Measurements from ENCODE around the gene PSMG3. TPM values are rescaled to one million over a fixed set of nuclear protein-coding genes. Genes with fewer than 3 reads are reported as not detected.

Gene PSMG3
- total and polyA plus RNA-seq, 2 donors (not counting 3 experiments of a cell fraction or from before 2014, with no cell fraction given) = 25.5 to 49.7 TPM

GRCh38 chr7:1529383-1530116, 40.3 kb downstream of the PSMG3 start:
- CTCF ChIA-PET = no interaction called here
- TF ChIP-seq POLR2A (IDR thresholded peaks at IDR 0.05; ENCODE audit: low read depth, low read length) (no peak), JUN (IDR thresholded peaks at IDR 0.05; ENCODE audit: borderline replicate concordance, insufficient read depth, insufficient read length, low read depth) (no peak), POLR2AphosphoS5 (IDR thresholded peaks at IDR 0.05; ENCODE audit: insufficient read depth, low read depth, low read length) (no peak), MYC (IDR thresholded peaks at IDR 0.05; ENCODE audit: low read depth, low read length) (no peak), MAX (IDR thresholded peaks at IDR 0.05; ENCODE audit: insufficient read depth, insufficient read length) (no peak), EZH2 (IDR thresholded peaks at IDR 0.05; ENCODE audit: borderline replicate concordance, low read depth, low read length, severe bottlenecking) (no peak), GATA2 (IDR thresholded peaks at IDR 0.05; ENCODE audit: insufficient read depth, insufficient read length, low read depth, low read length) (no peak), FOS (IDR thresholded peaks at IDR 0.05; ENCODE audit: borderline replicate concordance, insufficient read depth, low read length) (no peak)
- TF ChIP-seq, protein P1, sequence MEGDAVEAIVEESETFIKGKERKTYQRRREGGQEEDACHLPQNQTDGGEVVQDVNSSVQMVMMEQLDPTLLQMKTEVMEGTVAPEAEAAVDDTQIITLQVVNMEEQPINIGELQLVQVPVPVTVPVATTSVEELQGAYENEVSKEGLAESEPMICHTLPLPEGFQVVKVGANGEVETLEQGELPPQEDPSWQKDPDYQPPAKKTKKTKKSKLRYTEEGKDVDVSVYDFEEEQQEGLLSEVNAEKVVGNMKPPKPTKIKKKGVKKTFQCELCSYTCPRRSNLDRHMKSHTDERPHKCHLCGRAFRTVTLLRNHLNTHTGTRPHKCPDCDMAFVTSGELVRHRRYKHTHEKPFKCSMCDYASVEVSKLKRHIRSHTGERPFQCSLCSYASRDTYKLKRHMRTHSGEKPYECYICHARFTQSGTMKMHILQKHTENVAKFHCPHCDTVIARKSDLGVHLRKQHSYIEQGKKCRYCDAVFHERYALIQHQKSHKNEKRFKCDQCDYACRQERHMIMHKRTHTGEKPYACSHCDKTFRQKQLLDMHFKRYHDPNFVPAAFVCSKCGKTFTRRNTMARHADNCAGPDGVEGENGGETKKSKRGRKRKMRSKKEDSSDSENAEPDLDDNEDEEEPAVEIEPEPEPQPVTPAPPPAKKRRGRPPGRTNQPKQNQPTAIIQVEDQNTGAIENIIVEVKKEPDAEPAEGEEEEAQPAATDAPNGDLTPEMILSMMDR (IDR thresholded peaks at IDR 0.05; ENCODE audit: extremely low read depth in 1 of 2, insufficient read depth in 1 of 2, low read depth in 1 of 2, low read length in 2 of 2) = no peak
- no peak overlapping the region for H3K4me3 ChIP-seq (replicated peaks in 1 of 3; ENCODE audit: insufficient read depth in 1 of 3, low read depth in 1 of 3, low read length in 3 of 3)

More at GRCh38 chr7:1529383-1530116, 40.3 kb downstream of the PSMG3 start:
- no peak for DNase-seq (ENCODE audit: low read depth, low spot score)
- Histone ChIP-seq H4K20me1 (replicated peaks; ENCODE audit: control insufficient read depth, extremely low read depth, insufficient read depth, low read length) (no peaks in the 10 kb centered on the region), H3K27me3 (ENCODE audit: control insufficient read depth in 2 of 2, insufficient read depth in 2 of 2, low read length in 2 of 2) (peaks cover 5 to 7% of the 10 kb centered on the region in 2 experiments), H3K27ac (ENCODE audit: insufficient read depth, low read depth, low read length) (no peak overlapping the region), H3K4me2 (ENCODE audit: insufficient read depth, low read length) (no peak overlapping the region), H3K9me1 (replicated peaks; ENCODE audit: control insufficient read depth, extremely low read depth, insufficient read depth, low read length) (no peaks in the 10 kb centered on the region), H3K79me2 (ENCODE audit: control insufficient read depth, insufficient read depth, low read length) (peaks cover 15% of the 10 kb centered on the region), H2AFZ (ENCODE audit: low read depth, low read length) (no peak overlapping the region), H3K4me1 (ENCODE audit: control insufficient read depth, extremely low read depth, insufficient read depth, low read length) (peaks cover 23% of the 10 kb centered on the region), H3K9me3 (replicated peaks; ENCODE audit: control insufficient read depth, insufficient read depth, low read length) (no peaks in the 10 kb centered on the region), H3K36me3 (ENCODE audit: control insufficient read depth in 2 of 2, extremely low read depth in 1 of 2, insufficient read depth in 2 of 2, low read length in 2 of 2) (no peaks in the 10 kb centered on the region), H3K9ac (replicated peaks; ENCODE audit: extremely low read depth, insufficient read depth, low read length) (no peak overlapping the region)
- dilution Hi-C loops (cut with MboI; ENCODE audit: extremely low pct_ligation_motif_present, low sequenced_read_pairs) (no loop called here), intact Hi-C loops (cut with micrococcal nuclease) (no loop called here)
- no peak for FAIRE-seq
- no TSS peak for BruUV-seq (replicated peaks)
- POLR2A ChIA-PET = no interaction called here
